HepG2 (cell line): ENCODE measurements around the gene MC1R. TPM values are rescaled to one million over a fixed set of nuclear protein-coding genes. Genes with fewer than 3 reads are reported as not detected.

Experiments
- ATAC-seq: fragments of 200-7000 bp; cut with Tn5 transposase; 3 replicates; pipeline ENCODE4 v1.9.1; 2020; ENCODE audit warnings: mild to moderate bottlenecking, moderate library complexity
- BruUV-seq: library from RNA; stranded (reverse); fragments of 400-500 nt; replicated peaks from 2 replicates; lab custom pipeline; 2021; lab: Mats Ljungman, UMichigan
- CTCF ChIA-PET: fragments of 300-600 bp; formaldehyde crosslinking; extraction: SDS; loops from one replicate; lab custom pipeline; 2021; ENCODE audit warnings: low total read pairs, inconsistent platforms, low intra/inter-chr PET ratio; lab: Yijun Ruan, JAX
- POLR2A ChIA-PET: fragments of 350-600 bp; sonication (Branson Sonifier 250); formaldehyde crosslinking; loops from one replicate; lab custom pipeline; 2020; ENCODE audit warnings: antibody characterized with exemption, inconsistent platforms; lab: Yijun Ruan, JAX
- DNase-seq: peaks from one replicate; pipeline ENCODE4 v3.0.0-alpha.2; 2015; ENCODE audit warnings: low spot score
- FAIRE-seq: peaks from 3 replicates; lab custom pipeline; 2011; peaks lifted over from hg19 to GRCh38; lab: Jason Lieb, UNC
- H2AFZ ChIP-seq: one replicate; pipeline ENCODE4 v1.6.1; 2011; ENCODE audit warnings: low read length, inconsistent platforms
- H3K27ac ChIP-seq: fragments of 300-600 bp; 3 replicates; pipeline ENCODE4 v1.8.0; 2011; ENCODE audit warnings: mixed run types, mild to moderate bottlenecking, mixed read lengths, low read length, inconsistent platforms; ENCODE audit not compliant: insufficient read depth; ENCODE audit errors: extremely low read length
- H3K27me3 ChIP-seq, 2 experiments: fragments of 200-600 bp in 1 of 2; 2 replicates in 1 of 2; 3 replicates in 1 of 2; pipeline versions ENCODE4 v1.6.0 to v1.8.0; 2011; ENCODE audit warnings: low read length in 2 of 2, mild to moderate bottlenecking in 2 of 2, moderate library complexity in 2 of 2, inconsistent platforms in 1 of 2; ENCODE audit not compliant: insufficient read depth in 2 of 2, control insufficient read depth in 1 of 2
- H3K36me3 ChIP-seq, 2 experiments: fragments of 200-600 bp in 1 of 2; replicated peaks in 1 of 2; 2 replicates in 1 of 2; 3 replicates in 1 of 2; pipeline versions ENCODE4 v1.5.1 to v1.8.0; 2011; ENCODE audit warnings: low read length in 2 of 2, inconsistent platforms in 1 of 2; ENCODE audit not compliant: insufficient read depth in 2 of 2, control insufficient read depth in 1 of 2
- H3K4me1 ChIP-seq: 2 replicates; pipeline ENCODE4 v1.5.1; 2012; ENCODE audit warnings: low read length, inconsistent platforms; ENCODE audit not compliant: insufficient read depth
- H3K4me2 ChIP-seq: 2 replicates; pipeline ENCODE4 v1.6.0; 2011; ENCODE audit warnings: low read depth, low read length, inconsistent platforms
- H3K4me3 ChIP-seq, 3 experiments: fragments of 200-600 bp in 1 of 3; sonication (generic), shearing (Covaris generic) in 1 of 3; replicated peaks in 1 of 3; 2 replicates each; pipeline ENCODE4 v1.5.1; 2011 to 2016; ENCODE audit warnings: low read length in 3 of 3, inconsistent platforms in 2 of 3, low read depth in 2 of 3, mild to moderate bottlenecking in 2 of 3, control low read depth in 1 of 3, mixed read lengths in 1 of 3; ENCODE audit not compliant: insufficient read depth in 1 of 3
- H3K79me2 ChIP-seq: one replicate; pipeline ENCODE4 v1.6.1; 2011; ENCODE audit warnings: low read length, inconsistent platforms; ENCODE audit not compliant: insufficient read depth
- H3K9ac ChIP-seq: 2 replicates; pipeline ENCODE4 v1.6.0; 2011; ENCODE audit warnings: mild to moderate bottlenecking, low read depth, low read length, inconsistent platforms; ENCODE audit not compliant: insufficient read depth
- H3K9me3 ChIP-seq: 2 replicates; pipeline ENCODE4 v1.5.1; 2012; ENCODE audit warnings: mild to moderate bottlenecking, low read length
- H4K20me1 ChIP-seq: 2 replicates; pipeline ENCODE4 v1.6.0; 2011; ENCODE audit warnings: inconsistent platforms, mild to moderate bottlenecking, low read length, moderate library complexity; ENCODE audit not compliant: insufficient read depth
- DBP ChIP-seq: sonication (generic); formaldehyde crosslinking; IDR thresholded peaks from 2 replicates; pipeline ENCODE4 v1.4.0; 2020; ENCODE audit warnings: missing genetic modification reagents; ENCODE audit errors: not compliant biosample characterization
- KLF12 ChIP-seq: sonication (generic); formaldehyde crosslinking; IDR thresholded peaks from 2 replicates; pipeline ENCODE4 v1.4.0; 2020; ENCODE audit warnings: missing genetic modification reagents, borderline replicate concordance
- NFYB ChIP-seq: sonication (generic); formaldehyde crosslinking; IDR thresholded peaks from 2 replicates; pipeline ENCODE4 v1.4.0; 2020; ENCODE audit warnings: missing genetic modification reagents
- NR2C2 ChIP-seq: sonication (generic); formaldehyde crosslinking; IDR thresholded peaks from 2 replicates; pipeline ENCODE4 v1.4.0; 2020; ENCODE audit warnings: missing genetic modification reagents, mild to moderate bottlenecking, moderate library complexity, borderline replicate concordance
- SCMH1 ChIP-seq: sonication (generic); formaldehyde crosslinking; IDR thresholded peaks from 2 replicates; pipeline ENCODE4 v1.9.0; 2021; ENCODE audit warnings: missing genetic modification reagents, mild to moderate bottlenecking, borderline replicate concordance
- SMAD9 ChIP-seq: sonication (generic); formaldehyde crosslinking; IDR thresholded peaks from 2 replicates; pipeline ENCODE4 v1.5.1; 2020; ENCODE audit warnings: mild to moderate bottlenecking, missing genetic modification reagents
- SP4 ChIP-seq: sonication (generic); formaldehyde crosslinking; IDR thresholded peaks from 2 replicates; pipeline ENCODE4 v1.8.1; 2023; ENCODE audit warnings: mild to moderate bottlenecking, missing genetic modification reagents
- ZBTB34 ChIP-seq: sonication (generic); formaldehyde crosslinking; IDR thresholded peaks from 2 replicates; pipeline ENCODE4 v1.8.0; 2022; ENCODE audit warnings: mild to moderate bottlenecking, missing genetic modification reagents
- ZNF20 ChIP-seq: sonication (generic); formaldehyde crosslinking; IDR thresholded peaks from 2 replicates; pipeline ENCODE4 v1.4.0; 2020; ENCODE audit warnings: mild to moderate bottlenecking, moderate library complexity, missing genetic modification reagents
- ZNF280B ChIP-seq: sonication (generic); formaldehyde crosslinking; IDR thresholded peaks from 2 replicates; pipeline ENCODE4 v1.5.0; 2020; ENCODE audit warnings: missing genetic modification reagents, mild to moderate bottlenecking, borderline replicate concordance
- ZNF441 ChIP-seq: sonication (generic); formaldehyde crosslinking; IDR thresholded peaks from 2 replicates; pipeline ENCODE4 v1.7.0; 2021; ENCODE audit warnings: missing genetic modification reagents, borderline replicate concordance
- ZNF512B ChIP-seq: sonication (generic); formaldehyde crosslinking; IDR thresholded peaks from 2 replicates; pipeline ENCODE4 v1.5.1; 2020; ENCODE audit warnings: missing genetic modification reagents, mild to moderate bottlenecking, borderline replicate concordance
- ZNF558 ChIP-seq: sonication (generic); formaldehyde crosslinking; IDR thresholded peaks from 2 replicates; pipeline ENCODE4 v1.9.0; 2022; ENCODE audit warnings: mild to moderate bottlenecking, missing genetic modification reagents, borderline replicate concordance
- ZNF614 ChIP-seq: IDR thresholded peaks from 2 replicates; pipeline ENCODE4 v1.6.1; 2018; ENCODE audit warnings: missing biosample characterization, missing genetic modification reagents, inconsistent platforms, borderline replicate concordance
- ZNF891 ChIP-seq: sonication (generic); formaldehyde crosslinking; IDR thresholded peaks from 2 replicates; pipeline ENCODE4 v1.5.0; 2020; ENCODE audit warnings: mild to moderate bottlenecking, missing genetic modification reagents
- WGBS: methylation state at CpG from one replicate; pipeline ENCODE4 v1.1.6; 2017; ENCODE audit warnings: low lambda C conversion rate; 5-methylcytosine and 5-hydroxymethylcytosine counted together
- in situ Hi-C: cut with HindIII; loops from 2 replicates; pipeline ENCODE4 v1.10.0; 2017; ENCODE audit warnings: low pct_unique_long_range_greater_than_20kb; ENCODE audit not compliant: extremely low pct_ligation_motif_present
- intact Hi-C: fragments of 100-400 bp; cut with micrococcal nuclease; formaldehyde crosslinking; loops from one replicate; pipeline ENCODE4 v1.10.0; 2022; ENCODE audit not compliant: unreplicated experiment
- polyA plus RNA-seq, 8 experiments: library from polyadenylated mRNA; depleted of rRNA in 3 of 8; stranded (reverse) in 7 of 8; unstranded in 1 of 8; fragments of >200 nt; fragmentation: Illumina TruSeq in 4 of 8; extraction: Trizol in 4 of 8; gene quantifications; 2 replicates each; pipeline versions ENCODE4 v1.2.1 to v1.2.3, GENCODE V29; 2011 to 2016; ENCODE audit warnings: low read depth in 4 of 8, missing spikeins in 1 of 8, mixed read lengths in 1 of 8; ENCODE audit not compliant: insufficient read depth in 1 of 8
- total RNA-seq, 5 experiments: library from RNA; depleted of rRNA; stranded (reverse); fragments of >200 nt; fragmentation: Illumina TruSeq; extraction: Trizol; gene quantifications; 2 replicates each; pipeline ENCODE4 v1.2.3, GENCODE V29; 2016; ENCODE audit warnings: low read depth in 1 of 5
- TF ChIP-seq, protein P1 (sequence below): sonication (generic); formaldehyde crosslinking; IDR thresholded peaks from 2 replicates; pipeline ENCODE4 v1.5.1; 2020; ENCODE audit warnings: missing genetic modification reagents, mild to moderate bottlenecking, borderline replicate concordance

Gene MC1R
- total and polyA plus RNA-seq, 2 of the 13 experiments (the other 11 are each of a cell fraction or from before 2014, with no cell fraction given): 9.1 to 14.8 TPM

DNA sequence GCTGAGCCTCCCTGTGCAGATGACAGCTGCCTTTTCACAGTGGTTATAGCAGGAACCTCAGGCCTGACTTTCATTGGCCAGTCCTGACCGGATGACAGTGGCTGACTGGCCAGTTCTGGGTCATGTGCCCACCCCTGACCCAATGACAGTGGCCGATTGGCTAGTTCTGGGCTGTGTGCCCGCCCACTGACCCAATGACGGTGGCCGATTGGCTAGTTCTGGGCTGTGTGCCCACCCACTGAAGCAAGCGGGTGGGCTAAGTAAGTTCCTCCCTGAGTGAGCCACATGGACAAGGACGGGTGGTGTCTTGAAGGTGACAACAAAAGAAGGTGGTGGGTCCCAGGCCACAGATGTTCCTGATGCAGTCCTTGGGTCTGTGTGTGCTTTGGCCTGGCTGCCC lies 39.4 kb downstream of the MC1R start (continued):
- TF ChIP-seq NR2C2 (CRISPR knock-in tag) (0 out of 2 replicates have a peak, but pooled peaks have one; percentile 23), ZBTB34 (no peak), SP4 (CRISPR knock-in tag) (peak; percentile 69; the same call in 1 of the 2 replicates)

DNA sequence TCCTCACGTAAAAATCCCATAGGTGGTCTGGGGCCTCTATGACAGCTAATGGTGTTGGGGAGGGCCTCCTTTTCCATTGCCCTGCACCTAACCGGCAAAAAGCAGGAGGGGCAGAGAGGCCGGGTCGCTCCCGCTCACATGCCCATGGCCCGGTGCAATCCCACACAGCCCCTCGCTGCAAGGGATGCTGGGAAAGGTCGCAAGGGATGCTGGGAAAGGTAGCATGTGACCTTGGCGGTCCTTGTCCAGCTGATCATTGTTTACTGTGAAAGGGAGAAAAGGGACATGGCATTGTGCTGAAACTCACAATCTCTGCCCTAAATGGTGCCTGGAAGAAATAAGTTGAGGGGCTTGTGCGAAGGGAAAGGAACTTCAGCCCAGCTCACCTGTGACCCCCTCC lies 39.9 kb downstream of the MC1R start:
- in situ Hi-C loops: no loop called here
- H3K27me3 ChIP-seq: no peaks in the 10 kb centered on the region
- intact Hi-C loops: no loop called here
- no peaks in the 10 kb centered on the region for H3K9me3 ChIP-seq
- H3K9ac ChIP-seq: no peak overlapping the region
- no peak overlapping the region for H3K4me3 ChIP-seq
- H3K4me1 ChIP-seq: no peaks in the 10 kb centered on the region
- POLR2A ChIA-PET: no interaction called here
- H3K4me2 ChIP-seq: no peak overlapping the region
- no peak overlapping the region for H3K27ac ChIP-seq
- H3K36me3 ChIP-seq: peaks cover 37 to 45% of the 10 kb centered on the region in 2 experiments
- WGBS: 96% methylated on average over 10 of the region's 10 CpGs
- H3K79me2 ChIP-seq: no peaks in the 10 kb centered on the region
- FAIRE-seq (no peak), ATAC-seq (no peak), DNase-seq (no peak)
- BruUV-seq: no TSS peak
- no peaks in the 10 kb centered on the region for H4K20me1 ChIP-seq
- H2AFZ ChIP-seq: no peak overlapping the region
- CTCF ChIA-PET: no interaction called here
- TF ChIP-seq ZNF20 (no peak), ZNF558 (CRISPR knock-in tag) (no peak), SCMH1 (CRISPR knock-in tag) (no peak), ZNF441 (CRISPR knock-in tag) (no peak), ZNF614 (CRISPR knock-in tag) (no peak), DBP (no peak), SMAD9 (CRISPR knock-in tag) (no peak), KLF12 (no peak), ZNF891 (CRISPR knock-in tag) (no peak), ZNF280B (CRISPR knock-in tag) (no peak), NFYB (CRISPR knock-in tag) (no peak), ZNF512B (CRISPR knock-in tag) (no peak)
- TF ChIP-seq, protein P1, sequence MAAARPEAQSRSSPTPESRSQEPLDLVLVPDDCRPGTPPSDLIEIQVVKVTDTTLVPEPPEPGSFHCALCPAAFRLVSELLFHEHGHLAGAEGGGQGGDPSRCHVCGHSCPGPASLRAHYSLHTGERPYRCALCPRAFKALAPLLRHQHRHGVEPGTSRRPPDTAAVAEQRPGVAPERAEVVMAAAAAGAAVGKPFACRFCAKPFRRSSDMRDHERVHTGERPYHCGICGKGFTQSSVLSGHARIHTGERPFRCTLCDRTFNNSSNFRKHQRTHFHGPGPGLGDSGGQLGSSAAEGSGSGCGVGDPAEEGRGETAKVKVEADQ (CRISPR knock-in tag): no peak
